IMR-90 (cell line): ENCODE data around the gene CXCL1. TPM values are rescaled to one million over a fixed set of nuclear protein-coding genes. Genes with fewer than 3 reads are reported as not detected.
"Not testable (repeated sequence)": the region's sequence is repeated elsewhere in the genome, so short reads cannot be mapped to it uniquely, and the experiment has no call there.

ENCODE experiments used
- ATAC-seq: fragments of 200-7000 bp; cut with Tn5 transposase; 2 replicates; pipeline ENCODE4 v1.9.1; 2020; ENCODE audit warnings: low read depth, mild to moderate bottlenecking, moderate library complexity
- BruUV-seq: library from RNA; stranded (reverse); fragments of 400-500 nt; replicated peaks from 2 replicates; lab custom pipeline; 2021; lab: Mats Ljungman, UMichigan
- CTCF ChIA-PET: fragments of 300-600 bp; formaldehyde crosslinking; extraction: SDS; loops from one replicate; lab custom pipeline; 2021; ENCODE audit warnings: antibody characterized with exemption; lab: Yijun Ruan, JAX
- POLR2A ChIA-PET: fragments of 300-600 bp; sonication (Branson Sonifier 250); formaldehyde crosslinking; loops from one replicate; lab custom pipeline; 2022; ENCODE audit warnings: antibody characterized with exemption; ENCODE audit not compliant: unreplicated experiment; lab: Charles Lee
- DNase-seq: peaks from one replicate; pipeline ENCODE4 v3.0.0; 2013
- H2AFZ ChIP-seq: replicated peaks from 2 replicates; pipeline ENCODE3; 2013; ENCODE audit warnings: low read length, mild to moderate bottlenecking; ENCODE audit not compliant: poor library complexity
- H2AK5ac ChIP-seq: 2 replicates; pipeline ENCODE4 v1.6.1; 2013; ENCODE audit warnings: low read depth, low read length, inconsistent platforms
- H2AK9ac ChIP-seq: replicated peaks from 2 replicates; pipeline ENCODE3; 2013; ENCODE audit warnings: mild to moderate bottlenecking, low read depth, low read length, moderate library complexity; ENCODE audit not compliant: poor library complexity
- H2BK120ac ChIP-seq: 2 replicates; pipeline ENCODE4 v1.6.1; 2013; ENCODE audit warnings: low read depth, low read length, inconsistent platforms
- H2BK15ac ChIP-seq: 3 replicates; pipeline ENCODE4 v1.6.1; 2013; ENCODE audit warnings: low read depth, low read length, inconsistent platforms
- H2BK20ac ChIP-seq: 2 replicates; pipeline ENCODE4 v1.6.1; 2013; ENCODE audit warnings: low read depth, mild to moderate bottlenecking, inconsistent platforms, low read length, moderate library complexity
- H2BK5ac ChIP-seq: 2 replicates; pipeline ENCODE4 v1.6.1; 2013; ENCODE audit warnings: mild to moderate bottlenecking, low read depth, low read length, inconsistent platforms; ENCODE audit not compliant: poor library complexity, severe bottlenecking
- H3K14ac ChIP-seq: replicated peaks from 2 replicates; pipeline ENCODE4 v1.6.1; 2013; ENCODE audit warnings: low read depth, low read length, inconsistent platforms
- H3K18ac ChIP-seq: 2 replicates; pipeline ENCODE4 v1.6.1; 2013; ENCODE audit warnings: low read depth, low read length, control low read depth
- H3K23ac ChIP-seq: 2 replicates; pipeline ENCODE4 v1.6.1; 2013; ENCODE audit warnings: low read depth, low read length, inconsistent platforms
- H3K27ac ChIP-seq: 2 replicates; pipeline ENCODE4 v1.5.1; 2013; ENCODE audit warnings: mild to moderate bottlenecking, control low read depth, low read length; ENCODE audit not compliant: insufficient read depth
- H3K27me3 ChIP-seq: 2 replicates; pipeline ENCODE4 v1.6.1; 2013; ENCODE audit warnings: low read length; ENCODE audit not compliant: control insufficient read depth, insufficient read depth
- H3K36me3 ChIP-seq: 2 replicates; pipeline ENCODE4 v1.6.1; 2013; ENCODE audit warnings: low read length, mixed read lengths; ENCODE audit not compliant: control insufficient read depth, insufficient read depth
- H3K4ac ChIP-seq: 2 replicates; pipeline ENCODE4 v1.6.1; 2013; ENCODE audit warnings: low read depth, low read length, inconsistent platforms
- H3K4me1 ChIP-seq: 2 replicates; pipeline ENCODE4 v1.6.1; 2013; ENCODE audit warnings: low read length, mixed read lengths; ENCODE audit not compliant: control insufficient read depth, insufficient read depth
- H3K4me2 ChIP-seq: 2 replicates; pipeline ENCODE4 v1.6.1; 2013; ENCODE audit warnings: low read depth, mild to moderate bottlenecking, control low read depth, low read length, moderate library complexity
- H3K4me3 ChIP-seq: 2 replicates; pipeline ENCODE4 v1.5.1; 2013; ENCODE audit warnings: low read depth, mild to moderate bottlenecking, control low read depth, low read length, moderate library complexity; ENCODE audit not compliant: insufficient read depth
- H3K56ac ChIP-seq: 2 replicates; pipeline ENCODE4 v1.6.1; 2013; ENCODE audit warnings: low read length, inconsistent platforms; ENCODE audit not compliant: insufficient read depth; ENCODE audit errors: extremely low read depth
- H3K79me1 ChIP-seq, 2 experiments: 2 replicates each; pipeline ENCODE4 v1.6.1; 2013; ENCODE audit warnings: low read length in 2 of 2, inconsistent platforms in 1 of 2, low read depth in 1 of 2
- H3K9ac ChIP-seq: 2 replicates; pipeline ENCODE4 v1.6.1; 2013; ENCODE audit warnings: low read depth, low read length, control low read depth
- H3K9me1 ChIP-seq: 2 replicates; pipeline ENCODE4 v1.6.1; 2013; ENCODE audit warnings: low read length, inconsistent platforms; ENCODE audit not compliant: insufficient read depth
- H3K9me3 ChIP-seq: 2 replicates; pipeline ENCODE4 v1.6.1; 2013; ENCODE audit warnings: low read length; ENCODE audit not compliant: control insufficient read depth, insufficient read depth
- H4K20me1 ChIP-seq: 2 replicates; pipeline ENCODE4 v1.6.1; 2013; ENCODE audit warnings: low read length, inconsistent platforms; ENCODE audit not compliant: insufficient read depth
- H4K5ac ChIP-seq: 2 replicates; pipeline ENCODE4 v1.6.1; 2013; ENCODE audit warnings: mild to moderate bottlenecking, low read depth, low read length, control low read depth
- H4K8ac ChIP-seq, 2 experiments: 2 replicates each; pipeline ENCODE4 v1.6.1; 2013; ENCODE audit warnings: low read depth in 2 of 2, low read length in 2 of 2, control low read depth in 1 of 2, inconsistent platforms in 1 of 2
- H4K91ac ChIP-seq: 2 replicates; pipeline ENCODE4 v1.6.1; 2013; ENCODE audit warnings: low read depth, low read length, inconsistent platforms; ENCODE audit not compliant: insufficient read depth
- BHLHE40 ChIP-seq: fragments of 150-350 bp; IDR thresholded peaks from 2 replicates; pipeline ENCODE4 v1.6.1; 2016; ENCODE audit warnings: mild to moderate bottlenecking, low read depth, low read length
- CHD1 ChIP-seq: IDR thresholded peaks from 2 replicates; pipeline ENCODE4 v1.6.1; 2012; ENCODE audit warnings: low read depth, low read length, improper control_type of control experiment
- MAFK ChIP-seq: IDR thresholded peaks from 2 replicates; pipeline ENCODE4 v1.6.1; 2012; ENCODE audit warnings: low read depth, low read length, improper control_type of control experiment
- MAZ ChIP-seq: IDR thresholded peaks from 2 replicates; pipeline ENCODE4 v1.6.1; 2012; ENCODE audit warnings: low read depth, mild to moderate bottlenecking, low read length, improper control_type of control experiment, moderate library complexity, borderline replicate concordance
- NFE2L2 ChIP-seq: fragments of 150-350 bp; IDR thresholded peaks from 2 replicates; pipeline ENCODE4 v1.6.1; 2016; ENCODE audit warnings: low read depth, mild to moderate bottlenecking, low read length
- RFX5 ChIP-seq: IDR thresholded peaks from 2 replicates; pipeline ENCODE4 v1.8.0; 2012; ENCODE audit warnings: low read depth, mild to moderate bottlenecking, low read length, moderate library complexity
- USF2 ChIP-seq: fragments of 150-350 bp; IDR thresholded peaks from 2 replicates; pipeline ENCODE4 v1.6.1; 2017; ENCODE audit warnings: mild to moderate bottlenecking, antibody characterized with exemption, low read length, low read depth
- WGBS, 2 experiments: methylation state at CpG; one replicate each; pipeline versions ENCODE4 v1.1.5 to v1.1.7; 2013; ENCODE audit warnings: missing lambda C conversion rate in 2 of 2; ENCODE audit not compliant: insufficient read length in 1 of 2; ENCODE audit errors: extremely low coverage in 2 of 2; 5-methylcytosine and 5-hydroxymethylcytosine counted together
- dilution Hi-C: fragments of 300-500 bp; cut with HindIII; formaldehyde crosslinking; loops from one replicate; pipeline ENCODE4 v1.14.3; 2018; ENCODE audit warnings: low sequenced_read_pairs; ENCODE audit not compliant: unreplicated experiment
- in situ Hi-C: fragments of 300-500 bp; cut with MboI; formaldehyde crosslinking; loops from 3 replicates; pipeline ENCODE4 v1.14.3; 2019; ENCODE audit warnings: low sequenced_read_pairs, inconsistent platforms, mixed read lengths
- intact Hi-C: fragments of 100-400 bp; cut with micrococcal nuclease; formaldehyde crosslinking; loops from 2 replicates; pipeline ENCODE4 v1.10.0; 2022
- polyA plus RNA-seq, 3 experiments: library from polyadenylated mRNA; depleted of rRNA; stranded (reverse); fragments of >200 nt; gene quantifications; 2 replicates each; pipeline ENCODE4 v1.2.3, GENCODE V29; 2012; ENCODE audit warnings: low replicate concordance in 1 of 3
- total RNA-seq: library from RNA; depleted of rRNA; stranded (reverse); fragments of >200 nt; gene quantifications from 2 replicates; pipeline ENCODE4 v1.2.3, GENCODE V29; 2012

The CXCL1 gene
- total and polyA plus RNA-seq, 2 of the 4 experiments (the other 2 are of a cell fraction) = 2.0 TPM; not detected in 1

- intact Hi-C loops = no loop called here
- no peak overlapping the region for H4K91ac ChIP-seq
- no peak overlapping the region for H3K14ac ChIP-seq
- H3K4ac ChIP-seq = no peak overlapping the region
- no peak overlapping the region for H3K27ac ChIP-seq
- no peaks in the 10 kb centered on the region for H3K9me3 ChIP-seq
- H3K79me1 ChIP-seq = no peaks in the 10 kb centered on the region
- H3K18ac ChIP-seq = no peak overlapping the region
- CTCF ChIA-PET = no interaction called here
- in situ Hi-C loops = no loop called here
- POLR2A ChIA-PET = no interaction called here
- H3K4me2 ChIP-seq = no peak overlapping the region
- whole genome bisulfite sequencing, 2 experiments = no CpG with 5 or more reads among the region's 4 CpGs
- no TSS peak for BruUV-seq
- no peak overlapping the region for H2BK120ac ChIP-seq
- no peak overlapping the region for H3K4me3 ChIP-seq
- no peak overlapping the region for H3K56ac ChIP-seq
- no peak overlapping the region for H2BK20ac ChIP-seq
- H3K9ac ChIP-seq = no peak overlapping the region
- peak; percentile 60 for DNase-seq
- no peak overlapping the region for H2BK5ac ChIP-seq
- H2AK9ac ChIP-seq = no peak overlapping the region
- no peaks in the 10 kb centered on the region for H4K20me1 ChIP-seq
- no peaks in the 10 kb centered on the region for H3K36me3 ChIP-seq
- H3K9me1 ChIP-seq = no peaks in the 10 kb centered on the region
- no peak overlapping the region for H2AFZ ChIP-seq
- H3K27me3 ChIP-seq = peaks cover 4% of the 10 kb centered on the region; the same call in 1 of the 2 replicates
- TF ChIP-seq RFX5 (no peak), USF2 (no peak), CHD1 (no peak), BHLHE40 (no peak), NFE2L2 (no peak), MAZ (no peak), MAFK (no peak)
- no peak overlapping the region for H2AK5ac ChIP-seq
- no peak overlapping the region for H4K8ac ChIP-seq
- no peak overlapping the region for H2BK15ac ChIP-seq
- H4K5ac ChIP-seq = no peak overlapping the region
- dilution Hi-C loops = no loop called here
- no peak overlapping the region for H3K23ac ChIP-seq
- H3K4me1 ChIP-seq = peaks cover 5% of the 10 kb centered on the region; the same call in 1 of the 2 replicates
- ATAC-seq = peak; percentile 25; the same call in 1 of the 2 replicates
Observed at GRCh38 chr4:73897380-73898136, 28.4 kb downstream of the CXCL1 start.

- BruUV-seq, H2AK9ac ChIP-seq, H3K9ac ChIP-seq, H4K5ac ChIP-seq, in situ Hi-C loops, H3K18ac ChIP-seq, H3K4ac ChIP-seq, H3K27ac ChIP-seq, ATAC-seq, DNase-seq, H3K9me3 ChIP-seq, H3K56ac ChIP-seq, H3K4me3 ChIP-seq, H3K4me2 ChIP-seq, H3K36me3 ChIP-seq, POLR2A ChIA-PET, H4K20me1 ChIP-seq, H3K23ac ChIP-seq, H2BK120ac ChIP-seq, H4K91ac ChIP-seq, CTCF ChIA-PET, H3K79me1 ChIP-seq, H2BK20ac ChIP-seq, H2AK5ac ChIP-seq, H3K4me1 ChIP-seq, intact Hi-C loops, H2BK5ac ChIP-seq, H3K14ac ChIP-seq, H4K8ac ChIP-seq, dilution Hi-C loops, H3K27me3 ChIP-seq, H2BK15ac ChIP-seq, H2AFZ ChIP-seq, H3K9me1 ChIP-seq: not testable (repeated sequence)
- 100% methylated on average over 3 of the region's 3 CpGs; no CpG with 5 or more reads in 1 of the 2 experiments for WGBS, 2 experiments
Observed at GRCh38 chr4:73899338-73899737, 30.1 kb downstream of the CXCL1 start.
